Mesendoderm (in vitro differentiated cells): Measurements from ENCODE around the gene IL17RB. TPM values are rescaled to one million over a fixed set of nuclear protein-coding genes. Genes with fewer than 3 reads are reported as not detected.

Experiments
- small RNA-seq: library from polyadenylated mRNA; stranded (forward); fragments of <200 nt; extraction: miRNeasy Mini kit (QIAGEN cat#:217004); gene quantifications from one replicate; pipeline ENCODE3, GENCODE V24; 2013; ENCODE audit not compliant: insufficient read depth

IL17RB gene

Small RNA genes lying within 50 kb of the gene (small RNA-seq; reads per million reads assigned to genes)
- not detected for gene AC012467.1
